Esophagus muscularis mucosa (tissue), 4 donors: ENCODE results near the gene BSPH1.

Experiments used
- EP300 ChIP-seq: sonication (generic); formaldehyde crosslinking; IDR thresholded peaks from one replicate; pipeline ENCODE4 v1.6.1; 2017; ENCODE audit warnings: antibody characterized with exemption
- POLR2A ChIP-seq: fragments of 450-650 bp; IDR thresholded peaks from one replicate; pipeline ENCODE4 v1.6.1; 2017; ENCODE audit warnings: antibody characterized with exemption, moderate library complexity, mild to moderate bottlenecking, low read depth
- POLR2AphosphoS5 ChIP-seq, 2 donors: sonication (generic); formaldehyde crosslinking; IDR thresholded peaks; one replicate each; pipeline ENCODE4 v1.6.1; 2017; ENCODE audit warnings: antibody characterized with exemption in 2 of 2
- TF ChIP-seq, protein P1 (sequence below), 3 experiments: fragments of 200-600 bp in 2 of 3; fragments of 450-650 bp in 1 of 3; sonication (generic) in 2 of 3; IDR thresholded peaks; one replicate each; pipeline ENCODE4 v1.5.1; 2017 to 2019; ENCODE audit warnings: antibody characterized with exemption in 3 of 3, mild to moderate bottlenecking in 2 of 3, moderate library complexity in 1 of 3

DNA sequence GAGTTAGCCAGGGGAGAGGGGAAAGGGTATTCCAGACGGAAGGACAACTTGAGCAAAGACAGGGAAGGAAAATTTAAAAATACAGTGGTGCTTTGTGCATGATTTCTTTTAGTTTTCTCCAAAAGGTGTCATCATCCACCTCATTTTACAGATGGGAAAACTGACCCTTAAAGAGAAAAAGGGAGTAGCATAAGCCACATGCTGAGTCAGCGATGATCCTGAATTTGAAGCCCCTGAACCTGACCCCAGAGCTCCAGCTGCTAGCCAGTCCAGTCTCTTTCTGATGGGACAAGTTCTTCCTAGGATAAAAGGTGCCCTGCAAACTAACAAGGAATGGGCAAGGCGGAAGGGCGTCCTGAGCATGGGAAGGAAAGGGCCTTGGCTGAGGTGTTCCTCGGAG, 41.6 kb upstream of the BSPH1 start:
- TF ChIP-seq, protein P1, sequence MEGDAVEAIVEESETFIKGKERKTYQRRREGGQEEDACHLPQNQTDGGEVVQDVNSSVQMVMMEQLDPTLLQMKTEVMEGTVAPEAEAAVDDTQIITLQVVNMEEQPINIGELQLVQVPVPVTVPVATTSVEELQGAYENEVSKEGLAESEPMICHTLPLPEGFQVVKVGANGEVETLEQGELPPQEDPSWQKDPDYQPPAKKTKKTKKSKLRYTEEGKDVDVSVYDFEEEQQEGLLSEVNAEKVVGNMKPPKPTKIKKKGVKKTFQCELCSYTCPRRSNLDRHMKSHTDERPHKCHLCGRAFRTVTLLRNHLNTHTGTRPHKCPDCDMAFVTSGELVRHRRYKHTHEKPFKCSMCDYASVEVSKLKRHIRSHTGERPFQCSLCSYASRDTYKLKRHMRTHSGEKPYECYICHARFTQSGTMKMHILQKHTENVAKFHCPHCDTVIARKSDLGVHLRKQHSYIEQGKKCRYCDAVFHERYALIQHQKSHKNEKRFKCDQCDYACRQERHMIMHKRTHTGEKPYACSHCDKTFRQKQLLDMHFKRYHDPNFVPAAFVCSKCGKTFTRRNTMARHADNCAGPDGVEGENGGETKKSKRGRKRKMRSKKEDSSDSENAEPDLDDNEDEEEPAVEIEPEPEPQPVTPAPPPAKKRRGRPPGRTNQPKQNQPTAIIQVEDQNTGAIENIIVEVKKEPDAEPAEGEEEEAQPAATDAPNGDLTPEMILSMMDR (IDR thresholded peaks at IDR 0.05), result no peak
- no peak for TF ChIP-seq POLR2AphosphoS5 (IDR thresholded peaks at IDR 0.05)
- no peak for TF ChIP-seq POLR2A
- no peak for TF ChIP-seq EP300
